GM19455 (cell line): ENCODE results near the gene CHAF1A.

Experiments used
- ATAC-seq: cut with Tn5 transposase; IDR thresholded peaks from one replicate; pipeline ENCODE4 v1.9.1; 2021; ENCODE audit not compliant: unreplicated experiment

The CHAF1A gene

DNA sequence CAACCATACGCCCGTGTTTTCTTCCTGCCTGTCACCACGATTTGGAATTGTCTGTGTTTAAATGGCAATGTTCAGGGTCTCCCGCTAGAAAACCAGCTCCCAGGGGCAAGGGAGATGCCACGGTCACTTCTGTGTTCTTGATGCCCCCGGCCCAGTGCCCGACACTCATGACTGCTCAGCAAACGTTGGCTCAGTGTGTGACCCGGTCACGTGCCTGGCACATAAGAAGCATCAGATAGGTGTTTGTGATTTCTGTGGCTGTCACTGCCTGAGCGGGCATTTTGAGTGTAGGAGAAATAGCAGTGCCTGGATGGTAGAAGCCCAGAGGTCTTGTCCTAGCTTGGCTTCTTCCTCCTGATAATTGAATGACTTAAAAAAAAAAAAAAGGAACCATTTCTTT lies 85.1 kb downstream of the CHAF1A start:
- no peak for ATAC-seq

DNA sequence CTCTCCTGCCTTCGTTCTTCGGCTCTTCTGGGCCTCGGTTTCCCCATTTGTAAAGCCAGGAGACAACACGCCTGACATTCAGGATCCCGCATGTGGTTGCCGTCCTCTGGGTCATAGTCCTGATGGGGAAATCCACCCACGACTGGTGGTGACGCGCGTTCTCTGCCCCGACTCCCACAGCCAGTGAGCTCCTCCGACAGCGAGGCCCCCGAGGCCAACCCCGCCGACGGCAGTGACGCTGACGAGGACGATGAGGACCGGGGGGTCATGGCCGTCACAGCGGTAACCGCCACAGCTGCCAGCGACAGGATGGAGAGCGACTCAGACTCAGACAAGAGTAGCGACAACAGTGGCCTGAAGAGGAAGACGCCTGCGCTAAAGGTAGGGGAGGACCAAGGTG lies 86.1 kb downstream of the CHAF1A start:
- ATAC-seq = no peak

DNA sequence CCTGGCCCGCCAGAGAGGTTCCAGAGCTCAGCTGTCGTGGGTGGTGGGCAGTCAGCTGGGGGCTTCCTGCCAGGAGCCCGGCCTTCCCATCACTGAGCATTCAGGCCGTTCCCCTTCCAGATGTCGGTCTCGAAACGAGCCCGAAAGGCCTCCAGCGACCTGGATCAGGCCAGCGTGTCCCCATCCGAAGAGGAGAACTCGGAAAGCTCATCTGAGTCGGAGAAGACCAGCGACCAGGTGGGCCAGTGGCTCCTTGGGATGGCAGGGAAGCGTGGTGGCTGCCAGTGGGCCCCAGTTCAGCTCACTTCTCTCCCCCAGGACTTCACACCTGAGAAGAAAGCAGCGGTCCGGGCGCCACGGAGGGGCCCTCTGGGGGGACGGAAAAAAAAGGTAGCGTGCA lies 89.0 kb downstream of the CHAF1A start:
- no peak for ATAC-seq

DNA sequence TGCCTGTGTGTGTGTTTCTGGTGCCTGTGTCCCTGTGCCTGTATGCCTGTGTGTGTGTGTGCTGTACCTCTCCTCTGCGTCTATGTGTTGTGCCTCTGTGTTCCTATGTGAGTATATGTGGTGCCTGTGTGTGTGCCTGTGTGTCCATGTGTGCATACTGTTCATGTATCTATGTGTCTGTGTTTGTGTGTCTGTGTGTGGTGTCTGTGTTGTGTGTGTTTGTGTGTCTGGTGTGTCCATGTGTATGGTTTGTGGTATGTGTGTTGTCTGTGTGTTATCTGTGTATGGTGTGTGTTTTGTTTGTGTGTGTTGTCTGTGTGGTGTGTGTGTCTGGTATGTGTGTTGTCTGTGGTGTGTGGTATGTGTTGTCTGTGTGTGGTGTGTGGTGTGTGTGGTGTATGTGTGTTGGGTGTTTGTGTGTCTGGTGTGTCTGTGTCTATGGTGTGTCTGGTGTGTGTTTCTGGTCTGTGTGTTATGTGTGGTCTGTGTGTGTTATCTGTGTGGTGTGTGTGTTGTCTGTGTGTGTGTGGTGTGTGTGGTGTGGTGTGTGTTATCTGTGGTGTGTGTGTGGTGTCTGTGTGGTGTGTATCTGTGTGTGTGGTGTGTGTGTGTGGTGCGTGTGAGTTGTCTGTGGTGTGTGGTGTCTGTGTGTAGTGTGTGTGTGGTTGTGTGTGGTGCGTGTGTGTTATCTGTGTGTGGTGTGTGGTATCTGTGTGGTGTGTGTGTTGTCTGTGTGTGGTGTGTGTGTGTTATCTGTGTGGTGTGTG lies 90.1 kb downstream of the CHAF1A start:
- no peak for ATAC-seq
